HL-60/S4 treated with retinoic acid at 250 ng/mL for 4 days and 3 days (cell line): ENCODE data around the gene DOCK1.
"Not testable (repeated sequence)": the region's sequence is repeated elsewhere in the genome, so short reads cannot be mapped to it uniquely, and the experiment has no call there.

Source experiments
- in situ Hi-C: fragments of 300-500 bp; cut with MboI; formaldehyde crosslinking; loops from 2 replicates; pipeline ENCODE4 v1.7.0; 2022; ENCODE audit warnings: low sequenced_read_pairs

DOCK1 gene

GRCh38 chr10:126904818-126905701 is at the start of gene DOCK1:
Gene DOCK1, plus strand, starts transcription at chr10:126905428. Its CDS starts 90 bp downstream, at chr10:126905518.
- in situ Hi-C loops = no loop called here

DNA sequence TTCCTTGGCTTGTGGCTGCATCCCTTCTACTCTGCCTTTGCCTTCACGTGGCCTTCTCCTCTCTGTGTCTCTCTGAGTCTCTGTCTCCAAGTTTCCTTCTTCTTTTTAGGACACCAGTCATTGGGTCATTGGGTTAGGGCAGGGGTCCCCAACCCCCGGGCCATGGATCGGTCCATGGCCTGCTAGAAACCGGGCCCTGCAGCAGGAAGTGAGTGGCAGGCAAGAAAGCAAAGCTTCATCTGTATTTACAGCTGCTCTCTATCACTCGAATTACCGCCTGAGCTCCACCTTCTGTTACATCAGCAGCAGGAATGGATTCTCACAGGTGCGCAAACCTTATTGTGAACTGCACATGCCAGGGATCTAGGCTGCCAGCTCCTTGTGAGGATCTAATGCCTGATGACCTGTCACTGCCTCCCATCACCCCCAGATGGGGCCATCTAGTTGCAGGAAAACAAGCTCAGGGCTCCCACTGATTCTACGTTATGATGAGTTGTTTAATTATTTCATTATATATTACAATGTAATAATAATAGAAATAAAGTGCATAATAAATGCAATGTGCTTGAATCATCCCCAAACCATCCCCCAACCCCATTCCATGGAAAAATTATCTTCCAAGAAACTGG is 47.9 kb upstream of the DOCK1 start:
- in situ Hi-C loops = no loop called here

DNA sequence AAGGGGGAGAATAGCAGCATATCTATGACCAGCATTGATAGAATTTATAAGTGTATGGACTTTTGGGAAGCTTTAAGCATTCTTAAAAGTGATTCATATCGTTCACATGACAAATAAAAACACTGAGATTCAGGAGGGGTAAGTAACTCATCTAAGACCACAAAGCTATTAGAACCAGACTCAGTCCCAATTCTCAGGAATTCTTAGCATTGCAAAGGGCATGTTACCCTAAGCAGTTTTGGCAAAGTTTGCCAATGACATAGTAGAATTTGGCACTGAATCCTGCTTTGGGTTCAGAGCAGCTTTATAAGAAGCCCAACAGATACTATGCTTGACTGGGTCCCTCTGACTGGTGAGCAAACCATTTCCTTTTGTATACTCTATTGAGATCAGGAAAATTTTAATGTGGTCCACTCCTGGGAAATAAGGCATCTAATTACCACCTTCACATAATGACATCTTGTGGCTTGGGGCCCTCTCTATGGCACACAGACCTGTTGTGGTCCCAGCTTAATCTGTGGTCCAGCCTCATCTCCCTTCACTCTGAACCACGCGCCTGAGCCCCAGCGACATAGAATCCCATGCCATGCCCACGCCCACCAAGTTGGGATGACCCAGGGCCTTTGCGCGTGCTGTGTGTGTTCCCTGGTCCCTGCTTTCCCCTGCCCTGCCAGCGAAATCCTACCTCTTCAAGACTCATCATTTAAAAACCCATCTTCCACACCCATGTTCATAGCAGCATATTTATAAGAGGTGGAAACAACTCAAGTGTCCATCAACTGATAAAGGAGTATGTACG is 37.5 kb upstream of the DOCK1 start:
- in situ Hi-C loops = no loop called here

GRCh38 chr10:126868371-126868770 is 36.9 kb upstream of the DOCK1 start:
- in situ Hi-C loops = no loop called here

DNA sequence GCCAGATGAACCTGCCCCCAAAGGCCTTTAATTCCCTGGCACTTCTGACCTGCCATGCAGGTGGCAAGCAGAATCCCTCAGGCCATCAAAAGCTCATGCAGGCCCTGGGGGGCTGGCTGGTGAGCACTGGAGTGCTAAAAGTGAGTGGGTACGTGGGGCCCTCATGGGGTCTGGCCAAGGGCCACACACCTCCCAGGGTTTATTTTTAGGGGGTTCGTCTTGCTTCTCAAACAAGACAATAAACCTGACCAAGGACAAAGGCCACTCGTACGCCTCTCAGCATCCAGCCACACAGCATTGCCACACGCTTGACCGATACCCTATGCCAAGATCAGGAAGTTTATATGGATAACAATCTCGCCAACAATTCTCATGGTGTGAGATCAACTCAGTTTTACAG is 33.1 kb upstream of the DOCK1 start:
- in situ Hi-C loops = no loop called here

- in situ Hi-C loops = no loop called here
Measured at GRCh38 chr10:126872768-126873167, 32.5 kb upstream of the DOCK1 start.

DNA sequence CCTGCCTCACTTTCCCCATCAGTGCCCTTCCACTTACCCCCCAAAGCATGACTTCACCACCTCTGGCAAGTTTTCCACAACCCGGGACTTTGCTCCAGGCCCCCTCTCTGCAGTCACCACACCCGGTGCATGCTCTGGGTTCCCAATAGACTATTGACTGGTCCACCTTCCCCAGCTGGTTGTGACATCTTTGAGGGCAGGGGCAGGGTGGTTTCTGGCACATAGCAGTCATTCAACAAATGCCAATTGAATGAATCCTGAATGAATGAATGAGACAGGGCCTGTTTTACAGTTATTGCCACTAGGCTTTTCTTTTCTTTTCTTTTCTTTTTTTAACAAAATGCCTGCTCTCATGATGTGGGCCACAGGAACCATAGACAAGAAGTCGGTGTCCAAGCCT is 28.8 kb upstream of the DOCK1 start:
- in situ Hi-C loops = no loop called here

GRCh38 chr10:126877390-126877789 is 27.8 kb upstream of the DOCK1 start:
- in situ Hi-C loops = no loop called here

DNA sequence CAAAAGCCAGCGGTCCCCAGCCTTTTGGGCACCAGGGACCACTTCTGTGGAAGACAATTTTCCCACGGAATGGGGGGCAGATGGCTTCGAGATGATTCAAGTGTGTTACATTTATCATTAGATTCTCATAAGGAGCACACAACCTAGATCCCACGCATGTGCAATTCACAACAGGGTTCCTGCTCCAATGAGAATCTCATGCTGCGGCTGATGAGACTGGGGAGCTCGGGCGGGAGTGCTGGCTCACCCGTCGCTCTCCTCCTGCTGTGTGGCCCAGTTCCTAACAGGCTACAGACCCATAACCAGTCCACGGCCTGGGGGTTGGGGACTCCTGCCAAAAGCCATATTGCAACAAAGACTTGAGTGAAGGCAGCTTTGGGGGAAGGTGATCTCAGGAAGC is 26.6 kb upstream of the DOCK1 start:
- in situ Hi-C loops = no loop called here

DNA sequence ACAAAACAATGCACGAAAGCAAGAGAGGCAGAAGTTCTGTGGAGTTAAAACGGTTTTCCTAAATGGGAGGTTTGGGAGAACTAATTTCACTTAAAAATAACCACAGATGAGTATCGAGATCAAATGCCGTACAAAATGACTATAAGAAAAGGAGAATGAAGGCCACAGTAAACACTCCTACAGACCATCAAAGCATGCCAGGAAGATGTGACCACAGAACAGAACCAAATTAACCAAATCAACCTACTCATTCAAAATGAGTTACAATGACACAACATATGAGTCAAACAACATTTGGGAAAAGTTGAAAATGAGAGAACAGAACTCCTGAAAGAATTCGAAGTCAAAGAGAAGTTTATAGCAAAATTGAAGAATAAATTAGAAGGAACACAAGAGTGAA is 24.3 kb upstream of the DOCK1 start:
- in situ Hi-C loops = no loop called here

DNA sequence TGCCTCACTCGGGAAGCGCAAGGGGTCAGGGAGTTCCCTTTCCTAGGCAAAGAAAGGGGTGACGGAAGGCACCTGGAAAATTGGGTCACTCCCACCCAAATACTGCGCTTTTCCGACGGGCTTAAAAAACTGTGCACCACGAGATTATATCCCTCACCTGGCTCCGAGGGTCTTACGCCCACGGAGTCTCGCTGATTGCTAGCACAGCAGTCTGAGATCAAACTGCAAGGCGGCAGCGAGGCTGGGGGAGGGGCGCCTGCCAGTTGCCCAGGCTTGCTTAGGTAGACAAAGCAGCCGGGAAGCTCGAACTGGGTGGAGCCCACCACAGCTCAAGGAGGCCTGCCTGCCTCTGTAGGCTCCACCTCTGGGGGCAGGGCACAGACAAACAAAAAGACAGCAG is 23.2 kb upstream of the DOCK1 start:
- in situ Hi-C loops = not testable (repeated sequence)

- in situ Hi-C loops = not testable (repeated sequence)
Measured at GRCh38 chr10:126888436-126888835, 16.8 kb upstream of the DOCK1 start.

DNA sequence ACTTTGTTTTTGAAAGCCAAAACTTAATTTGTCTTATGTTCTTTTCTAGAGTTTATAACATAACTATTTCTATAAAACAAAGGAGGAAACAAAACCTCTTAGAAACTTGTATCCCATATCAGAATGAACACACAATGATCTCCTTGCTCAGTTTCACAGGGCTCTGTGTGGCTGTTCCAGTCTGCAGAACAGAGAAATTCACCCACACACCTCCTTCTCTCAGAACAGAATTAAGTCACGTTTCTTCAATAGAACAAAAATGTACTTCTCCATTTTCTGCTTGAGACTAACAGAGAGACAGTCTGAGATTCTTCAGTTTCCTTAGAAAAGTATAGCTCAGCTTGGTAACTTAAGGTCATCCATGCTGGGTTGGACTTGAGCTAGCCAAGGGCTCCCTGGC is 15.8 kb upstream of the DOCK1 start:
- in situ Hi-C loops = no loop called here

DNA sequence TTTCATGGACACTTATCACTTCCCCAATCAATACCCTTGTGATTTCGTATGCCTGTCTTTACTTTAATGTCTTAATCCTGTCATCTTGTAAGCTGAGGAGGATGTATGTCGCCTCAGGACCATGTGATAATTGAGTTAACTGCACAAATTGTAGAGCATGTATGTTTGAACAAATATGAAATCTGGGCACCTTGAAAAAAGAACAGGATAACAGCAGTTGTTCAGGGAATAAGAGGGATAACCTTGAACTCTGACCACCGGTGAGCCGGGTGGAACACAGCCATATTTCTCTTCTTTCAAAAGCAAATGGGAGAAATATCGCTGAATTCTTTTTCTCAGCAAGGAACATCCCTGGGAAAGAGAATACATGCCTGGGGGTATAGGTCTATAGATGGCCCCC is 14.4 kb upstream of the DOCK1 start:
- in situ Hi-C loops = not testable (repeated sequence)

DNA sequence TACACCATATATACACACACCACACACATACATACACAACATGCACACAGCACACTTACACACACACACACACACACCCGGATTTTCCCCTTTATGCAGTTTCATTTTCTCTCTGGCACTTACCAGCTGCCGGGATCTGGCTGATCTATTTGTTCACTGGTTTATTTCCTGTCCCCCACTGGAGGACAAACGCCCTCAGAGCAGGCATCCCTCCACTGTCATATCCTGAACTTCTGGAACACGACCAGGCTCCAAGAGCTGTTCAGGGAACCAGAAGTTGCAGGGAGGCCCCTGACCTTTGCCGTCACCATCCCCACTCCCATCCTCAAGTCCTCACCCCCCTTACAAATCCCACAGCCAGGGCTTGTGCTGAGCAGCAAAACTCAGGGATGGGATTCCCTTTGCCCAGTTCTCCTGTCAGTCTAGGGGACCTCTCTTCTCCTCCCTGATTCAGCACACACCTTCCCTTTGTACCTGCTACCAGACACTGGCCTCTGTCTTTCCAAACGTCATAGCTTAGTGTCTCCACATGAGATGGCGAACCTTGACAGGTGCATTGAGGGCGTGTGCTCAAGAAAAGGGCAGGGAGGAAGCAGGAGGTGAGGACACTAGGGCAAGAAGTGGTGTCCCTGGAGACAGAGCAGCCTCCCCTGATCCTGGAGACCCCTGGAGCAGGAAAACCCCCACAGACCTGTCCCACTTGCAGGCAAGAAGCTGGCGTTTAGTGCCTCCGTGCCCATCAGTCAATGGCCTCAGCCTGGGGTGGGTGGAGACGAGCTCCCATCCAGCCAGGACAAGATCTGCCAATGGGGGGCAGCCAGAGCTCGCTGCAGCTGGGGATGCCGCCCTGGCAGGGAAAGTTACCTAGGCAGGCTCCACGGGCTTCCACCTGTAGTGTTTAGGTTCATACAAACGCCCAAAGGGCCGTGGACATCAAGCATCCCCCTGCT is 12.7 kb upstream of the DOCK1 start:
- in situ Hi-C loops = no loop called here

GRCh38 chr10:126893206-126893605 is 12.0 kb upstream of the DOCK1 start:
- in situ Hi-C loops = no loop called here

DNA sequence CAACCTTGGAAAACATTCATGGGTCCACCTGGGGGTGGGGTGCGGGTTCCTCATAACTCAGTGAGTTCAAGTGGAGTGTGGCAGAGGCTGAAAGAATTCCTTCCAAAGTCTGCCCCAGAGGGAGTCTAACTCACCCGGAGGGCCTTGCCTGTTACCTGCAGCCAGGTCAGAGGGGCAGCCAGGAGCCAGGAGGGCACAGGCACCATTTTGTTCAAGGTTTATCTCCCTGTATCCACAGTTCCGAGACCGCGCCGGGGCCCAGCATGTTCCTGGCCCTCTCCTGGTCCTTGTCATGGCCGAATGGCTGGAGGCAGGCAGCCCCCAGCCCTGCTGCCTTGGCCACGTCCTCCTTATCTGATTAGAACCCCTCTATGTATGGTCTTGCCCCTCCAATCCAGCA is 11.4 kb upstream of the DOCK1 start:
- in situ Hi-C loops = no loop called here

DNA sequence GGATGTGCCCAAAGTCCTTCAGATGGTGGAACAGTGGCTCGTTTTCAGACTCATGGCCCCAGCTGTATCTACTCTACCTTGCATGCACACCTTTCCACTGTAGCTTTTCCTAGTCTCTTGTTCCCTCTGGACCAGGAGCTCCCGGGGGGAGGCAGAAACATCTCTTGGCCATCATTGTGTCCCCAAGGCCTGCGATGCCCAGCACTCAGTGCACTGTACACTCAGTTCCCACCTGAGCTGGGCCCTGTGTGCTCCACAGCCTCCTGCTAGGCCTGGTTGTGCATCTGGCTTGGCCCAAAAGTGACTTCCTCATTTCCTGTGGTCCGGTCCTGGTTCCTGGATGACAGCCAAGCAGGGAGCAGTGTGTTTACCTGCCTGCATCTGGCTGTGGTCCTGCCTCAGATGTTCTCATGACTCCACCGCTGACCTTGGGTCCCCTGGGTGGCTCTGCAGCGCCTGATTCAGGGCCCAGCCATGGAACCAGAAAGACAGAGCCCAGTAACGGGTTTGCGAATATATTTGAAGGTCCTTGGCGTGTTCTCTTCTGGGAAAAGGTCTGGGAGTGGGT is 9.9 kb upstream of the DOCK1 start:
- in situ Hi-C loops = no loop called here

DNA sequence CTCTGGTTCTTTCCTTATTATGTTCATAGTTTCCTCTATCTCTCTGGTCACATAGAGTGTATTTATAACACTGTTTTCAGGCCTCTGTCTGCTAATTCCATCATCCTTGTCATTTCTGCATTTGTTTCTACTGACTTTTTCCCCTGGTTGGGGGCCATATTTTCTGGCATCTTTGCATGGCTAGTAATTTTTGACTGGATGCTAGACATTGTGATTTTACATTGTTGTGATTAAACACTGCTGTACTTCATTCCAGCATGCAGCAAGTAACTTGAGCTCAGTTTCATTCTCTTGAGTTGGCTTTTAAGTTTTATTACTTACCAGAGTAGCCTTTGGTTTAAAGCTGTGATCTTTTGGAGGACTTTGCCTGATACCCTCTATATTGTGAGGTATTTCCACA is 6.8 kb upstream of the DOCK1 start:
- in situ Hi-C loops = no loop called here

DNA sequence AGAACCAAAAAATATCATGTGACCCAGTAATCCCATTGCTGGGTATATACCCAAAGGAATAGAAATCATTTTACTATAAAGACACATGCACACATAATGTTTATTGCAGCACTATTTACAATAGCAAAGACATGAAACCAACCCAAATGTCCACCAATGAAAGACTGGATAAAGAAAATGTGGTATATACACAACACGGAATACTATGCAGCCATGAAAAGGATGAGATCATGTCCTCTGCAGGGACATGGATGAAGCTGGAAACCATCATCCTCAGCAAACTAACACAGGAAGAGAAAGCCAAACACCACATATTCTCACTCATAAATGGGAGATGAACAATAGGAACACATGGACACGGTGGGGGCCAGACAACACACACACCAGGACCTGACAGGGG is 5.7 kb upstream of the DOCK1 start:
- in situ Hi-C loops = not testable (repeated sequence)
